PC-9 (cell line): ENCODE results near the gene NOL6.

Source experiments
- EZH2 ChIP-seq: fragments of 200-600 bp; sonication (generic); IDR thresholded peaks from 2 replicates; pipeline ENCODE4 v1.8.0; 2017; ENCODE audit warnings: antibody characterized with exemption, low read depth
- TF ChIP-seq, protein P1 (sequence below): fragments of 200-600 bp; sonication (generic); conservative IDR thresholded peaks from 2 replicates; pipeline ENCODE4 v1.6.1; 2017; ENCODE audit warnings: mixed run types, antibody characterized with exemption, mild to moderate bottlenecking, moderate library complexity

GRCh38 chr9:33436445-33436844 lies 37.3 kb downstream of the NOL6 start:
- TF ChIP-seq, protein P1, sequence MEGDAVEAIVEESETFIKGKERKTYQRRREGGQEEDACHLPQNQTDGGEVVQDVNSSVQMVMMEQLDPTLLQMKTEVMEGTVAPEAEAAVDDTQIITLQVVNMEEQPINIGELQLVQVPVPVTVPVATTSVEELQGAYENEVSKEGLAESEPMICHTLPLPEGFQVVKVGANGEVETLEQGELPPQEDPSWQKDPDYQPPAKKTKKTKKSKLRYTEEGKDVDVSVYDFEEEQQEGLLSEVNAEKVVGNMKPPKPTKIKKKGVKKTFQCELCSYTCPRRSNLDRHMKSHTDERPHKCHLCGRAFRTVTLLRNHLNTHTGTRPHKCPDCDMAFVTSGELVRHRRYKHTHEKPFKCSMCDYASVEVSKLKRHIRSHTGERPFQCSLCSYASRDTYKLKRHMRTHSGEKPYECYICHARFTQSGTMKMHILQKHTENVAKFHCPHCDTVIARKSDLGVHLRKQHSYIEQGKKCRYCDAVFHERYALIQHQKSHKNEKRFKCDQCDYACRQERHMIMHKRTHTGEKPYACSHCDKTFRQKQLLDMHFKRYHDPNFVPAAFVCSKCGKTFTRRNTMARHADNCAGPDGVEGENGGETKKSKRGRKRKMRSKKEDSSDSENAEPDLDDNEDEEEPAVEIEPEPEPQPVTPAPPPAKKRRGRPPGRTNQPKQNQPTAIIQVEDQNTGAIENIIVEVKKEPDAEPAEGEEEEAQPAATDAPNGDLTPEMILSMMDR, result no peak
- TF ChIP-seq EZH2, result no peak
